ENCODE measurements around the gene SPPL2B.

DNA sequence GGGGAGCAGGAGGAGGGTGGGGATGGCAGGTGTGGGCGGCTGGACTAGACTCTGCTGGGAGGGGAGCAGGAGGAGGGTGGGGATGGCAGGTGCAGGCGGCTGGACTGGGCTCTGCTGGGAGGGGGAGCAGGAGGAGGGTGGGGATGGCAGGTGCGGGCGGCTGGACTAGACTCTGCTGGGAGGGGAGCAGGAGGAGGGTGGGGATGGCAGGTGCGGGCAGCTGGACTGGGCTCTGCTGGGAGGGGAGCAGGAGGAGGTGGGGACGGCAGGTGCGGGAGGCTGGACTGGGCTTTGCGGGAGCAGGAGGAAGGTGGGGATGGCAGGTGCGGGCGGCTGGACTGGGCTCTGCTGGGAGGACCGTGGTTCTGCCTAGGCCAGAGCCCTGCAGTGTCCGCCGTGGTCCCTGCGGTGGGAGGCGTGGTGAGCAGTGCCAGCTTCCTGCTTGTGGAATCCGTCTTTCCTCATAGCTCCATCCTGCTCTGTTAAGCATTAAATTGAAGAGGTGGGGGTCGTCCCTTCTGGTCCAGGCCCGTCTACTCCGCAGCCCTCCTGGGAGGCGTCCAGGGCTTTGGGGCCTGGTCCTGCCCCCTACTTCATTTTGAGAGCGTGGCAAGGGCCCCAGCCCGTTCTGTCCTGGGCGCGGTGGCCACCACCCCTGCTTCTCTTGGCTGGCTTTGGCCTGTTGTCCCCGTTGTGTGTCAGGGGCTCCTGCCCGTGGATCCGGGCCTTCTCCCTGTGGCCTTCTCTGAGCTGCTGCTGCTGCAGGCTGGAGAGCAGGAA is 4.7 kb downstream of the SPPL2B start:
- TF ChIP-seq OSR1 (CRISPR knock-in tag; IDR thresholded peaks at IDR 0.05), result no peak
- TF ChIP-seq ARNTL (CRISPR knock-in tag; IDR thresholded peaks at IDR 0.05; ENCODE audit: borderline replicate concordance, low read depth), result no peak
- no peak for TF ChIP-seq ISL1 (CRISPR knock-in tag; IDR thresholded peaks at IDR 0.05)
- no peak for TF ChIP-seq PPARA (CRISPR knock-in tag; IDR thresholded peaks at IDR 0.05; ENCODE audit: borderline replicate concordance)
- TF ChIP-seq, protein P1, sequence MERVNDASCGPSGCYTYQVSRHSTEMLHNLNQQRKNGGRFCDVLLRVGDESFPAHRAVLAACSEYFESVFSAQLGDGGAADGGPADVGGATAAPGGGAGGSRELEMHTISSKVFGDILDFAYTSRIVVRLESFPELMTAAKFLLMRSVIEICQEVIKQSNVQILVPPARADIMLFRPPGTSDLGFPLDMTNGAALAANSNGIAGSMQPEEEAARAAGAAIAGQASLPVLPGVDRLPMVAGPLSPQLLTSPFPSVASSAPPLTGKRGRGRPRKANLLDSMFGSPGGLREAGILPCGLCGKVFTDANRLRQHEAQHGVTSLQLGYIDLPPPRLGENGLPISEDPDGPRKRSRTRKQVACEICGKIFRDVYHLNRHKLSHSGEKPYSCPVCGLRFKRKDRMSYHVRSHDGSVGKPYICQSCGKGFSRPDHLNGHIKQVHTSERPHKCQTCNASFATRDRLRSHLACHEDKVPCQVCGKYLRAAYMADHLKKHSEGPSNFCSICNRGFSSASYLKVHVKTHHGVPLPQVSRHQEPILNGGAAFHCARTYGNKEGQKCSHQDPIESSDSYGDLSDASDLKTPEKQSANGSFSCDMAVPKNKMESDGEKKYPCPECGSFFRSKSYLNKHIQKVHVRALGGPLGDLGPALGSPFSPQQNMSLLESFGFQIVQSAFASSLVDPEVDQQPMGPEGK (CRISPR knock-in tag; IDR thresholded peaks at IDR 0.05; ENCODE audit: borderline replicate concordance), result no peak
- TF ChIP-seq GLIS3 (CRISPR knock-in tag; IDR thresholded peaks at IDR 0.05), result no peak
- TF ChIP-seq, protein P2, sequence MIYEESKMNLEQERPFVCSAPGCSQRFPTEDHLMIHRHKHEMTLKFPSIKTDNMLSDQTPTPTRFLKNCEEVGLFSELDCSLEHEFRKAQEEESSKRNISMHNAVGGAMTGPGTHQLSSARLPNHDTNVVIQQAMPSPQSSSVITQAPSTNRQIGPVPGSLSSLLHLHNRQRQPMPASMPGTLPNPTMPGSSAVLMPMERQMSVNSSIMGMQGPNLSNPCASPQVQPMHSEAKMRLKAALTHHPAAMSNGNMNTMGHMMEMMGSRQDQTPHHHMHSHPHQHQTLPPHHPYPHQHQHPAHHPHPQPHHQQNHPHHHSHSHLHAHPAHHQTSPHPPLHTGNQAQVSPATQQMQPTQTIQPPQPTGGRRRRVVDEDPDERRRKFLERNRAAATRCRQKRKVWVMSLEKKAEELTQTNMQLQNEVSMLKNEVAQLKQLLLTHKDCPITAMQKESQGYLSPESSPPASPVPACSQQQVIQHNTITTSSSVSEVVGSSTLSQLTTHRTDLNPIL (CRISPR knock-in tag; IDR thresholded peaks at IDR 0.05; ENCODE audit: low read depth), result no peak
- no peak for TF ChIP-seq ZC3H10 (CRISPR knock-in tag; IDR thresholded peaks at IDR 0.05)
- no peak for TF ChIP-seq ZFP3 (CRISPR knock-in tag; IDR thresholded peaks at IDR 0.05)
- TF ChIP-seq ZFP30 (CRISPR knock-in tag; IDR thresholded peaks at IDR 0.05), result no peak
- no peak for TF ChIP-seq CSDC2 (CRISPR knock-in tag; IDR thresholded peaks at IDR 0.05)

All from SK-N-SH treated with all-trans-retinoic acid at 6 μM for 48 hours (cell line).